HCT116 (cell line): ENCODE measurements around the gene GKAP1. TPM values are rescaled to one million over a fixed set of nuclear protein-coding genes. Genes with fewer than 3 reads are reported as not detected.

Experiments
- ATAC-seq: fragments of 200-7000 bp; cut with Tn5 transposase; 2 replicates; pipeline ENCODE4 v1.9.1; 2020; ENCODE audit warnings: mild to moderate bottlenecking, moderate library complexity
- BruUV-seq: library from RNA; stranded (reverse); fragments of 400-500 nt; replicated peaks from 2 replicates; lab custom pipeline; 2021; lab: Mats Ljungman, UMichigan
- CTCF ChIA-PET: fragments of 300-600 bp; sonication (Branson Sonifier 250); formaldehyde crosslinking; loops from one replicate; lab custom pipeline; 2021; ENCODE audit warnings: antibody characterized with exemption; lab: Charles Lee
- POLR2A ChIA-PET: fragments of 300-600, 350-600 bp; sonication (Branson Sonifier 250); formaldehyde crosslinking; loops from one replicate; lab custom pipeline; 2021; ENCODE audit warnings: antibody characterized with exemption; lab: Charles Lee
- RAD21 ChIA-PET, 2 experiments: fragments of 300-600 bp; sonication (Branson Sonifier 250); formaldehyde crosslinking; loops; one replicate each; lab custom pipeline; 2023; ENCODE audit warnings: low total read pairs in 2 of 2; ENCODE audit not compliant: uncharacterized antibody in 2 of 2, unreplicated experiment in 2 of 2, low non-redundant PET in 1 of 2; lab: Charles Lee
- DNase-seq: peaks from one replicate; pipeline ENCODE4 v3.0.0-alpha.2; 2010; ENCODE audit warnings: low read depth, low spot score
- H2AFZ ChIP-seq: fragments of 200-600 bp; shearing (Covaris generic), sonication (generic); 2 replicates; pipeline ENCODE4 v1.6.1; 2017; ENCODE audit warnings: low read depth, mixed run types, mixed read lengths, antibody characterized with exemption, low read length; ENCODE audit not compliant: poor library complexity, severe bottlenecking
- H3K27ac ChIP-seq: 2 replicates; pipeline ENCODE4 v1.5.1; 2012; ENCODE audit warnings: low read depth, low read length
- H3K27me3 ChIP-seq: fragments of 200-600 bp; sonication (generic); 2 replicates; pipeline ENCODE4 v1.6.1; 2016; ENCODE audit warnings: mixed run types, low read length, mixed read lengths; ENCODE audit not compliant: insufficient read depth
- H3K36me3 ChIP-seq, 2 experiments: fragments of 200-500 bp in 1 of 2; fragments of 200-600 bp in 1 of 2; sonication (Bioruptor generic) in 1 of 2; sonication (generic) in 1 of 2; 2 replicates each; pipeline versions ENCODE4 v1.5.1 to v1.6.1; 2014 to 2016; ENCODE audit warnings: low read length in 2 of 2, inconsistent platforms in 1 of 2, mixed read lengths in 1 of 2, mixed run types in 1 of 2; ENCODE audit not compliant: insufficient read depth in 2 of 2, control insufficient read depth in 1 of 2
- H3K4me1 ChIP-seq, 2 experiments: fragments of 200-600 bp in 1 of 2; sonication (generic) in 1 of 2; 2 replicates each; pipeline versions ENCODE4 v1.5.1 to v1.6.1; 2012 to 2017; ENCODE audit warnings: low read length in 2 of 2, inconsistent platforms in 1 of 2, mild to moderate bottlenecking in 1 of 2, mixed read lengths in 1 of 2, mixed run types in 1 of 2, moderate library complexity in 1 of 2; ENCODE audit not compliant: insufficient read depth in 2 of 2, control insufficient read depth in 1 of 2
- H3K4me2 ChIP-seq: fragments of 200-600 bp; sonication (generic); 2 replicates; pipeline ENCODE4 v1.6.1; 2017; ENCODE audit warnings: mixed run types, low read length, mixed read lengths
- H3K4me3 ChIP-seq, 2 experiments: fragments of 200-600 bp in 1 of 2; sonication (generic) in 1 of 2; replicated peaks in 1 of 2; 2 replicates each; pipeline ENCODE4 v1.5.1; 2011 to 2016; ENCODE audit warnings: low read length in 2 of 2, control low read depth in 1 of 2, low read depth in 1 of 2, mild to moderate bottlenecking in 1 of 2, mixed read lengths in 1 of 2, mixed run types in 1 of 2
- H3K79me2 ChIP-seq: fragments of 200-600 bp; sonication (generic); 2 replicates; pipeline ENCODE4 v1.6.1; 2017; ENCODE audit warnings: mild to moderate bottlenecking, mixed run types, low read length, moderate library complexity, mixed read lengths; ENCODE audit not compliant: insufficient read depth
- H3K9ac ChIP-seq: fragments of 200-600 bp; sonication (generic); 2 replicates; pipeline ENCODE4 v1.6.1; 2016; ENCODE audit warnings: low read length, mixed read lengths
- H3K9me2 ChIP-seq: fragments of 200-600 bp; sonication (generic), shearing (Covaris generic); 2 replicates; pipeline ENCODE4 v1.6.1; 2017; ENCODE audit warnings: mixed run types, mild to moderate bottlenecking, moderate library complexity; ENCODE audit not compliant: insufficient read depth
- H3K9me3 ChIP-seq, 2 experiments: fragments of 200-500 bp in 1 of 2; fragments of 200-600 bp in 1 of 2; sonication (Bioruptor generic) in 1 of 2; sonication (generic) in 1 of 2; 2 replicates each; pipeline ENCODE4 v1.6.1; 2014 to 2017; ENCODE audit warnings: low read length in 2 of 2, mixed read lengths in 2 of 2, inconsistent platforms in 1 of 2, low read depth in 1 of 2, mild to moderate bottlenecking in 1 of 2, mixed run types in 1 of 2, moderate library complexity in 1 of 2; ENCODE audit not compliant: control insufficient read depth in 1 of 2, insufficient read depth in 1 of 2
- H4K20me1 ChIP-seq: fragments of 200-600 bp; sonication (generic), shearing (Covaris generic); 2 replicates; pipeline ENCODE4 v1.6.1; 2017; ENCODE audit warnings: mixed run types, mild to moderate bottlenecking, moderate library complexity; ENCODE audit not compliant: insufficient read depth
- ATF3 ChIP-seq: IDR thresholded peaks from 2 replicates; pipeline ENCODE4 v1.6.1; 2012
- CBX3 ChIP-seq: IDR thresholded peaks from 2 replicates; pipeline ENCODE4 v1.6.1; 2012; ENCODE audit warnings: low read depth
- CTCF ChIP-seq, 3 experiments: fragments of 200-600 bp in 1 of 3; sonication (generic) in 1 of 3; IDR thresholded peaks in 2 of 3; conservative IDR thresholded peaks in 1 of 3; 2 replicates each; pipeline ENCODE4 v1.5.1; 2012 to 2017; ENCODE audit warnings: low read depth in 2 of 3, low read length in 2 of 3, antibody characterized with exemption in 1 of 3, borderline replicate concordance in 1 of 3, control low read depth in 1 of 3, mild to moderate bottlenecking in 1 of 3, mixed read lengths in 1 of 3, mixed run types in 1 of 3, moderate library complexity in 1 of 3; ENCODE audit not compliant: insufficient read depth in 1 of 3
- EGR1 ChIP-seq: IDR thresholded peaks from 2 replicates; pipeline ENCODE4 v1.6.1; 2012; ENCODE audit warnings: low read depth
- ELF1 ChIP-seq: IDR thresholded peaks from 2 replicates; pipeline ENCODE4 v1.6.1; 2012; ENCODE audit warnings: low read depth, borderline replicate concordance
- EZH2 ChIP-seq: fragments of 200-600 bp; sonication (generic); IDR thresholded peaks from 2 replicates; pipeline ENCODE4 v1.6.1; 2017; ENCODE audit warnings: antibody characterized with exemption, mixed run types
- EZH2phosphoT487 ChIP-seq: fragments of 200-600 bp; IDR thresholded peaks from 2 replicates; pipeline ENCODE4 v1.6.1; 2018; ENCODE audit warnings: antibody characterized with exemption, borderline replicate concordance
- FOSL1 ChIP-seq: IDR thresholded peaks from 2 replicates; pipeline ENCODE4 v1.6.1; 2012; ENCODE audit warnings: low read depth
- JUND ChIP-seq: IDR thresholded peaks from 2 replicates; pipeline ENCODE4 v1.6.1; 2012
- RAD21 ChIP-seq: IDR thresholded peaks from 2 replicates; pipeline ENCODE4 v1.6.1; 2012; ENCODE audit warnings: low read depth, mild to moderate bottlenecking
- REST ChIP-seq: IDR thresholded peaks from 2 replicates; pipeline ENCODE4 v1.6.1; 2012; ENCODE audit warnings: low read depth
- SP1 ChIP-seq: IDR thresholded peaks from 2 replicates; pipeline ENCODE4 v1.6.1; 2012; ENCODE audit warnings: low read depth
- SRF ChIP-seq: IDR thresholded peaks from 2 replicates; pipeline ENCODE4 v1.6.1; 2012; ENCODE audit warnings: low read depth
- intact Hi-C: fragments of 100-400 bp; cut with micrococcal nuclease; formaldehyde crosslinking; loops from 2 replicates; pipeline ENCODE4 v1.10.0; 2022
- total RNA-seq: library from RNA; stranded (reverse); gene quantifications from one replicate; pipeline ENCODE4 v1.2.1, GENCODE V29; 2021; ENCODE audit not compliant: unreplicated experiment

The GKAP1 gene
- total RNA-seq, 1 experiment from 2014 or later: 6.8 TPM

- intact Hi-C loops: no loop called here
- no peak overlapping the region for H3K4me2 ChIP-seq
- no peak overlapping the region for H3K9ac ChIP-seq
- no peaks in the 10 kb centered on the region for H3K4me1 ChIP-seq
- no peaks in the 10 kb centered on the region for H3K9me2 ChIP-seq
- H3K9me3 ChIP-seq: no peaks in the 10 kb centered on the region; a peak in 1 of 4 replicates
- no peak overlapping the region for H2AFZ ChIP-seq
- H3K36me3 ChIP-seq: no peaks in the 10 kb centered on the region
- no peaks in the 10 kb centered on the region for H3K27me3 ChIP-seq
- no peak overlapping the region for H3K4me3 ChIP-seq
- no TSS peak for BruUV-seq
- H3K27ac ChIP-seq: no peak overlapping the region
- RAD21 ChIA-PET: no interaction called here
- no peaks in the 10 kb centered on the region for H3K79me2 ChIP-seq
- POLR2A ChIA-PET: no interaction called here
- CTCF ChIA-PET: no interaction called here
- no peaks in the 10 kb centered on the region for H4K20me1 ChIP-seq
- TF ChIP-seq ELF1 (no peak), SRF (no peak), EGR1 (no peak), FOSL1 (no peak), JUND (no peak), ATF3 (no peak), EZH2 (no peak), SP1 (no peak), CTCF (IDR thresholded peaks at IDR 0.05 in 2 of 3, conservative IDR thresholded peaks at IDR 0.05 in 1 of 3; ENCODE audit: borderline replicate concordance in 1 of 3, insufficient read depth in 1 of 3, low read depth in 2 of 3, low read length in 2 of 3) (no peak), REST (no peak), EZH2phosphoT487 (no peak), CBX3 (no peak), RAD21 (no peak)
- ATAC-seq (no peak), DNase-seq (no peak)
These were observed 96.1 kb downstream of the GKAP1 start for GRCh38 chr9:83721509-83721908.
